Gastroesophageal sphincter (tissue), 3 donors: ENCODE results near the gene NME8.

ENCODE experiments used
- CTCF ChIP-seq, 4 experiments: fragments of 200-600 bp in 2 of 4; fragments of 450-650 bp in 2 of 4; sonication (generic) in 1 of 4; IDR thresholded peaks; one replicate each; pipeline ENCODE4 v1.5.1; 2017 to 2019; ENCODE audit warnings: antibody characterized with exemption in 4 of 4, mild to moderate bottlenecking in 2 of 4, moderate library complexity in 2 of 4
- EP300 ChIP-seq: sonication (generic); formaldehyde crosslinking; IDR thresholded peaks from one replicate; pipeline ENCODE4 v1.6.1; 2017; ENCODE audit warnings: antibody characterized with exemption, mild to moderate bottlenecking
- POLR2AphosphoS5 ChIP-seq: sonication (generic); formaldehyde crosslinking; IDR thresholded peaks from one replicate; pipeline ENCODE4 v1.6.1; 2017; ENCODE audit warnings: antibody characterized with exemption

GRCh38 chr7:37943905-37944736 lies 95.7 kb downstream of the NME8 start:
- no peak for TF ChIP-seq CTCF (IDR thresholded peaks at IDR 0.05)
- no peak for TF ChIP-seq POLR2AphosphoS5
- no peak for TF ChIP-seq EP300
